ENCODE measurements around the gene KLHL22.

- no peak for TF ChIP-seq CTCF (IDR thresholded peaks at IDR 0.05; ENCODE audit: low read depth, low read length, poor library complexity, severe bottlenecking)
- TF ChIP-seq EZH2phosphoT487 (IDR thresholded peaks at IDR 0.05; ENCODE audit: borderline replicate concordance, low read length), result no peak
Observed at GRCh38 chr22:20396639-20397038, 99.0 kb downstream of the KLHL22 start.

Data from DOHH2 (cell line).